HT1080 (cell line): ENCODE results near the gene ERO1B. TPM values are rescaled to one million over a fixed set of nuclear protein-coding genes. Genes with fewer than 3 reads are reported as not detected.
"Not testable (repeated sequence)": the region's sequence is repeated elsewhere in the genome, so short reads cannot be mapped to it uniquely, and the experiment has no call there.

Experiments
- DNase-seq: peaks from one replicate; pipeline ENCODE4 v3.0.0-alpha.2; 2015; ENCODE audit warnings: low read depth
- small RNA-seq: library from RNA; depleted of rRNA; stranded (forward); fragments of <200 nt; gene quantifications from one replicate; pipeline ENCODE3, GENCODE V24; 2014
- total RNA-seq: library from RNA; depleted of rRNA; stranded (reverse); fragments of >200 nt; shearing (Covaris generic); gene quantifications from 2 replicates; pipeline ENCODE4 v1.2.3, GENCODE V29; 2014; rRNA removed

Gene ERO1B
- total RNA-seq, 1 experiment from 2014 or later, result 2.6 TPM

DNA sequence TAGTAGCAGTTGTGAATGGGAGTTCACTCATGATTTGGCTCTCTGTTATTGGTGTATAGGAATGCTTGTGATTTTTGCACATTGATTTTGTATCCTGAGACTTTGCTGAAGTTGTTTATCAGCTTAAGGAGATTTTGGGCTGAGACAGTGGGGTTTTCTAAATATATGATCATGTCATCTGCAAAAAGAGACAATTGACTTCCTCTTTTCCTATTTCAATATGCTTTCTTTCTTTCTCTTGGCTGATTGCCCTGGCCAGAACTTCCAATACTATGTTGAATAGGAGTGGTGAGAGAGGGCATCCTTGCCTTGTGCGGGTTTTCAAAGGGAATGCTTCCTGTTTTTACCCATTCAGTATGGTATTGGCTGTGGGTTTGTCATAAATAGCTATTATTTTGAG lies 93.7 kb downstream of the ERO1B start:
- DNase-seq, result not testable (repeated sequence)

DNA sequence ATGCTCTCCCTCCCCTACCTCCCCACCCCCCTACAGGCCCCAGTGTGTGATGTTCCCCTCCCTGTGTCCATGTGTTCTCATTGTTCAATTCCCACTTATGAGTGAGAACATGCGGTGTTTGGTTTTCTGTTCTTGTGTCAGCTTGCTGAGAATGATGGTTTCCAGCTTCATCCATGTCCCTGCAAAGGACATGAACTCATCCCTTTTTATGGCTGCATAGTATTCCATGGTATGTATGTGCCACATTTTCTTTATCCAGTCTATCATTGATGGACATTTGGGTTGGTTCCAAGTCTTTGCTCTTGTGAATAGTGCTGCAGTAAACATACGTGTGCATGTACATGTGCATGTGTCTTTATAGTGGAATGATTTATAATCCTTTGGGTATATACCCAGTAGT lies 95.3 kb downstream of the ERO1B start:
- DNase-seq, result not testable (repeated sequence)

DNA sequence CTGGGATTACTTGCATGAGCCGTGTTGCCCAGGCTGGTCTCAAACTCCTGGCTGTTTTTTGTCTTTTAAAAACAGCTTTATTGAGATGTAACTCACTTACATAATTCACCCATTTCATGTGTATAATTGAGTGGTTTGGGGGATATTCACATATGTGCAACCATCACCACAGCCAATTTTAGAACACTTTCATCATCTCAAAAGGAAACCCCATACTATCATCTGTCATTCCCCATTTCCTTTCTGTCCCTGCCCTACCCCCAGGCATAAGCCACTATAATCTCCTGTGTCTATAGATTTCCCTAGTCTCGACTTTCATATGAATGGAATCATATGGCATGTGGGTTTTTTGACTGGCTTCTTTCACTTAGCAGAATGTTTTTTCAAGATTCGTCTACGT lies 96.1 kb downstream of the ERO1B start:
- no peak for DNase-seq

DNA sequence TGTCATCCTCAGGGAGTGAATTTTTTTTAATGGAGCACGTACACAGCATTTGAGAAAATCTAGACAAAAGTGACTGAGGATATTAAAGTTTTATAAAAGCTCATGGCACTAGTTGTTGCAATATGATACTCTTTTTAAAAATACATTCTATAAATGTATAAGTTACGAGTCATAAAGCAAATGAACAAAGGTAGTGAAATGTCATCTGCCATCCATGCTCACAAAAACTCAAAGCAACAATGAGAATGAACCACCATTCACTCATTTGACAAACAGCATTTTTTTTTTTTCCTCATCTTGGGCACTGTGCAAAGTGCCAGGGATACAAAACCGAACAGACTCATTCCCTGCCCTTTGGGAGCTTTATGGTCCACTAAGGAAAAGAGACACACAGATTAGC lies 100.7 kb downstream of the ERO1B start:
- peak; percentile 65 for DNase-seq

DNA sequence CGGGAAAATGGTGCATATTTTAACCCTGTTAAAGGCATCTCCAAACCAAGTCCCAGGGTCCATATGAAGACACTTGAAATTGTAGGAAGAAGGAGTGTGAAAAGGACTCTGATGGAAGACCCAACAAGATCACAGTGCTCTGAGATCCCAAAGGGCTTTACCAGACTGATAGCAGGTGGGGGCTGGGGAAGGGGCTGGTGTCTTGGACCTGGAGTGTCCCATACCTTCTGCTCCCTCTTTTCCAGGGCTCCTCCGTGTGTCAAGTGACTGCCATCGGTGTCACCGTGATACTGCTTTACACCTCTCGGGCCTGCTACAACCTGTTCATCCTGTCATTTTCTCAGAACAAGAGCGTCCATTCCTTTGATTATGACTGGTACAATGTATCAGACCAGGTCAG lies 102.1 kb downstream of the ERO1B start:
- DNase-seq, result no peak

DNA sequence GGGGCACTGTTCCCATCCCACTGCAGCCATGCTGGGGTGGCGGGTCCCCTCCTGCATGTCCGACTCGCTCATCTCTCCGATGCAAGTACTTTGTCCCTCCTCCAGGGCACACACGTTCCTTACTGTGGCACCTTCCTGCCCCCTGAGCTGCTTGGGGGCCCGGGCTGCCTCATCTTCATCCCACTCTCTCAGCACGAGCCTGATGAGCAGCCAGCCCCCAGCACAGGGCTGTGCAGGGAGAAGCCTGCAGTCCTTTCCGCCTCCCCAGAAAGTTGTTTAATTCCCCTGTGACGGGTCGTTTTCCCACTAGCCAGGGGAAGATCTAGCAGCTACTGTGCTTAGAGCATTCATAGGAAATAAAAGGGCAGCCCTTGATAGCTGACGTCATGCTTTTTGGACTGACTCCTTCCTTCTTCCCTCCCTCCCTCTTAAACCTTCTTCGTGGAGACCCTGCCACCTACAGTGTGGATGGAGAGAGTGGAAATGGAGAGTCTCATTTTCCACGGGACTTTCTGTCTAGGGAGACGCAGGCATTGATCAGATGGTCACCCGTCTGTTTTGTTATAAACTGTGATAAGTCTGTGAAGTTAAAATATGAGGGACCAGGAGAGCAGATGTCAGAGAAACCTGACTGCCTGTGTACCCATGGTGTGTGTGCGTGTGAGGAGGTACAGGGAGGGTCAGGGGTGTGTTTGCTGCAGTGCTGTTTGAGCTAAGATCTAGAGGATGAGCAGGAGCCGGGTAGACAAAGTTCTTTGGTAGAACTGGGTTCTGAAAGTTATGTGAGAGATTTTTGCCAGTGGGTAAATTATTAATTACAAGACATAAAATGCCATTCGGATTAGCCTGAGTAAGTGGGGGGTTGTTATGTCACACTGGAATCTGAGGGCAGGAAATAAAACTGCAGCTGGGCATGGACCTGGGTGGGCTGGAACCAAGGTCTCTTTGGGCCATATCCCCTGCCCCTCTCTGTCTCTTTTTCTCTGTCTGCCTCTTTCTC lies 105.1 kb downstream of the ERO1B start:
- no peak for DNase-seq

DNA sequence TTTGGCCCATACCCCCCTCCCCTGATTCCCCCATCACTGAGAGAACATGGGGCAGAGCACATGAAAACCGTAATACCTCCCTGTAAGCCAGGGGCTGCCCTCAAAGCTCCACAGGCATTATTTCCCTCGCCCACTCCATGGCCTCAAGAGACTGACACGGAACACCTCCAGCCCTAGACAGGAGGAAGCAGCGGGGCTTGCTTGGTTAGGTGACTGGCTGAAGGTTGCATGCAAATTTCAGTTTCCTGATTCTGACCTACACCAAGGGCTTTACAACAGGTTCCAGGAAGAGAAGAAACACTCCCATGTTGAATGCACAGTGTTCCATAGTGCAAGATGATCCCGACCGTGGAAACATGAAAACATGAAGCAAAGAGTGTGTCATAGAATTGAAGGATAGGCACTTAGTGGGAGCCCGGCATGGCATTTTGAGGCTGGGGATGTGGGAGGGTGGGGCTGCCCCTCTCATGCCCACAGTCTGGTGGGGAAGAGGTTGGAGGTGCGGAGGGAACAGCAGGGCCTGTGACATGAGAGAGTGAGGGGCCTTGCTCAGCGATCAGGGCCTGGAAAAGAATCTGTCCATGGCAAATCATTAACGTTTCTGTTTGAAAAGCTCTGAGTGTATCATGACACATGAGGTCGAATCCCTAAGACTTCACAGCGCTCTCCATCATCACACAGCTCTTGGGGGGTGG lies 106.0 kb downstream of the ERO1B start:
- DNase-seq, result no peak

DNA sequence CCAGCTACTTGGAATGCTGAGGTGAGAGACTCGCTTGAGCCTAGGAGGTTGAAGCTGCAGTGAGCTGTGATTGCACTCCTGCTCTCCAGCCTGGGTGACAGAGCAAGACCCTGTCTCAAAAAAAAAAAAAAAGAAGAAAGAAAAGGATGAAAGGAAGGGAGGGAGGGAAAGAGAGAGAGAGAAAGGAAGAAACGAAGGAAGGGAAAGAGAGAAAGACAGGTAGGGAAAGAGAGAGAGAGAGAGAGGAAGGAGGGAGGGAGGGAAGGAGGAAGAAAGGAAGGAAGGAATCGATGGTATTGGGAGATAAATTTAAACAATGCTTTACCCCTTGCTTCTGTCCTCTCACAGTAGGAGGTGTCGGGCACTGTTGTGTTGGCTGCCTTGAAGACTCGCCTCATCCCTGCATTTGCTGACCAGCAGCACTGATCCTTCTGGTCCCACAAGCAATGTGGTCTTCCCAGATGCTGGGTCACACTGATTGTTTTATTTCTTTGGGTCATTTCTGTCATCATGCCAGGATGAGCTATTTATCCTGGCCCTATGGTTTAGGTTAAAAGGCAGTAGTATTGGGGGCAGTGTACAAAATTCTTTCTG lies 108.5 kb downstream of the ERO1B start:
- DNase-seq, result no peak

DNA sequence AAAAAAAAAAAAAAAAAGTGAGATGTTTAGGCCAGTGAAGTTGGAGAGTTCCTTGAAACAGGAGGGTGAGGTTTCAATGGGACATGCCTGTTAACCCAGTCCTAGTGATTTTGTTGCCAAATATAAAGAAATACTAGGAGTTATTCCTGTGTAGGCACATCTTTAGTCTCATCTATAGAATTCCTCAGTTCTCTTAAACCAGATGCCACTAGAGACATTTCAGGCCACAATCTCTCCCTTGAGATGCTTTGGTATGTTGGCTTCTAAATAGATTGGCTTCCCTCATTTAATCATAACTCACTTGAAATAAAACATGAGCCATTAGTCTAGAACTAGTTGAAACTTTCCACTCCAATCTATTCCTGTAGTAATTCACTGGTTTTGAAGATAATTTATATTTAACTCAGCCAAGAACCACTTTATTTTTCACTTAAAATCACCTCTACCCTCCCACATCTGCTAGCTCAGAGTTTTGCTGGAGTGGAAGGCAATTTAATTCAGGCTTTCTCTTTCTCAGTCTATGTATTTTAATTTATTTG lies 109.6 kb downstream of the ERO1B start:
- DNase-seq, result no peak

DNA sequence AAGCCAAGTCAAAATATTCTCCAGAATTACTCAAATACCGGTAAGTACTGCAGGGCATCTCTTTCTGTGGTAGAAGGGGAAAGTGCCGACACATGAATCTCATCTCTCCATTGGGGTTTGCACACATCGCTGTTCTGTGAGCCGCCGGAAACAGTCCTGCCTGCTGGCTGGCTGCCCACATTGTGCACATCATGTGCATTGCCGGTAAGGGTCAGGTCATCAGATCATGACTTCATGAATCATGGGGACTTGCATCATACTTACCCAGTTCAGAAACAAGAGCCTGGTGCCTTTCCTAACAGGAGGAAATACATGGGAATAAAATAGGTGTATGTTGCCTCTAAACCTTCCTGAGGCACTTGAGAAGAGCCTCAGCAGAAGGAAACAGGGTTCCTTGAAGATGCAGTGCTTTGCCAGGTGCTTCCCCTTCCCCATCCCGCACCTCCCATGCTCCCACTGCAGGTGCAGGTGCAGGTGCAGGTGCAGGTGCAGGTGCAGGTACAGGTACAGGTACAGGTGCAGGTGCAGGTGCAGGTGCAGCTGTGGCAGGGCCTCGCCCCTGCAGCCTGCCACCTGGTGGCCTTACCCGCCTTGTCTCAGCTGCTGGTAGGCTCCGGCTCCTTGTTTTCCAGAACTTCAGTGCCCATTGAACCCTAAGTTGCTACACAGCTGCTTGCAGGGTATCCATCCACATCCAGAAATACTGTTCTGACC lies 112.9 kb downstream of the ERO1B start:
- peak; percentile 85 for DNase-seq

DNA sequence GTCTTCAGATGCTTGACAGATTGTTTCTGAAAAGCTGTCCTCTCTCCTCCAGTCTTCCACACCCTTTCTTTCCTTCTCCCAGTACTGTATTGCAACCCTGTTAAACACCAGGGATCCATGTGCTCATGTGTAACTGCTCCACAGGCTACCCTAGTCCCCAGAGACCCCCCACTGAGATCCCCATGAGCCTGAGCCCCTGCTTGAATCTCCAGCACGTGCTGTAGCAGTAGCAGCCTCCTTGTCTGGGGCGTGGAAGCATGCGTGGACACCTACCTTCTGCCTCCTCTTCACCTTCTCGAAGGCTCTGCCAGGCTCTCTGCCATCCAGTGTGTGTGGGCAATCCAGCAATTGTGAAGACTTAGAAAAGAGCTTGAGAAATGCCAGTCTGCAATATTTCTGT lies 114.2 kb downstream of the ERO1B start:
- no peak for DNase-seq

DNA sequence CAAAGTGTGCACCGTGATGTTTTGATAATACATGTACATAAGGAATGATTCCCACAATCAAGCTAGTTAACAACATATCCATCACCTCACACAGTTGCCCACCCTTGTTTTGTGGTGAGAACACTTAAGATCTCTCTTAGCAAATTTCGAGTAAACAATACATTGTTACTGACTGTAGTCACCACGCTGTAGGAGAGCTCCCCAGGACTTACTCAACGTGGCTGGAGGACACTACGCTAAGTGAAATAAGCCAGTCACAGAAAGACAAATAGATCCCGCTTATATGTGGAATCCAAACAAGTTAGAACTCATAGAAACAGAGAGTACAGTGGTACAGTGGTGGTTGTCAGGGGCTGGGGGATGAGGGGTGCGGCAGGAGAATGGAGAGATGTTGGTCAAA lies 114.6 kb downstream of the ERO1B start:
- DNase-seq, result no peak

DNA sequence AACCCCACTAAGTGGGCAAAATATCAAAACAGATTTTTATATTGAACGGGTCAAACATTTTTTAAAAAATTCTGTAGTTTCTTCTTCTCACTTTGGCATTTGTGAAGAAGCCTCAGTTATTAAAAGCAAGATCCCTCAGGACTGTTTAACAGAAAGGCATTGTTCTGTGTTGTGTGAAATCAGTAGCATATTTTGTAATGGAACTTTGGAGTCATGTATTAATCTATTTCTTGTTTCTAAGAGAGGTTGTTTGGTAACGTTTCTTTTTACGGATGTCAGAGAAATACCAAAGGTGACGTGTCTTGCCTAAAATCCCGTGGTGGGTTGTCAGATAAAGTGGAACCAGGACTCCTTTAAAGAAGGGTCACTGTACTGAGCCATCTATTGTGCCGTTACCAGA lies 115.7 kb downstream of the ERO1B start:
- DNase-seq, result no peak

Small RNAs within 50 kb of the gene (small RNA-seq; reads per million reads assigned to genes)
- gene RNU2-70P, result 8.5 reads per million, percentile 91 among the genes with 10 or more reads in this experiment

Other genes starting within 250 kb of the ERO1B start
- gene NID1, start 216.9 kb downstream of the ERO1B start, total RNA-seq, result 15.7 and 17.5 TPM in 2 replicates
- 6.1 and 6.4 TPM in 2 replicates for gene GPR137B, start 139.4 kb downstream of the ERO1B start, total RNA-seq
- gene EDARADD, start 112.3 kb upstream of the ERO1B start, total RNA-seq, result 3.7 and 3.8 TPM in 2 replicates
- 20.8 and 43.6 TPM in 2 replicates for gene LGALS8, start 242.0 kb upstream of the ERO1B start, total RNA-seq